Liver (tissue), 9 donors: ENCODE measurements around the gene KIRREL3. TPM values are rescaled to one million over a fixed set of nuclear protein-coding genes. Genes with fewer than 3 reads are reported as not detected.

ENCODE experiments used
- DNase-seq: peaks from one replicate; pipeline ENCODE4 v3.0.0-alpha.2; 2017; ENCODE audit warnings: low spot score
- H3K27ac ChIP-seq, 2 donors: one replicate each; pipeline ENCODE4 v1.7.0; 2013; ENCODE audit warnings: inconsistent platforms in 2 of 2, low read length in 2 of 2, control low read depth in 1 of 2, low read depth in 1 of 2, mild to moderate bottlenecking in 1 of 2
- H3K27me3 ChIP-seq, 4 donors: one replicate each; pipeline versions ENCODE4 v1.6.1 to v1.7.0; 2013; ENCODE audit warnings: low read length in 3 of 4, inconsistent platforms in 1 of 4, mild to moderate bottlenecking in 1 of 4, moderate library complexity in 1 of 4; ENCODE audit not compliant: control insufficient read depth in 4 of 4, insufficient read depth in 4 of 4
- H3K36me3 ChIP-seq, 4 donors: one replicate each; pipeline versions ENCODE4 v1.6.1 to v1.7.0; 2013; ENCODE audit warnings: low read length in 3 of 4, mild to moderate bottlenecking in 3 of 4, low read depth in 1 of 4, moderate library complexity in 1 of 4; ENCODE audit not compliant: control insufficient read depth in 4 of 4, insufficient read depth in 3 of 4
- H3K4me1 ChIP-seq, 4 donors: one replicate each; pipeline versions ENCODE4 v1.6.1 to v1.7.0; 2013; ENCODE audit warnings: low read length in 3 of 4, mild to moderate bottlenecking in 3 of 4, moderate library complexity in 1 of 4; ENCODE audit not compliant: control insufficient read depth in 4 of 4, insufficient read depth in 4 of 4
- H3K4me3 ChIP-seq, 3 donors: one replicate each; pipeline versions ENCODE4 v1.6.1 to v1.7.0; 2013; ENCODE audit warnings: low read length in 3 of 3, control low read depth in 1 of 3, low read depth in 1 of 3, mild to moderate bottlenecking in 1 of 3
- H3K9ac ChIP-seq, 2 donors: one replicate each; pipeline ENCODE4 v1.7.0; 2013; ENCODE audit warnings: low read length in 2 of 2, mild to moderate bottlenecking in 2 of 2, moderate library complexity in 2 of 2, control low read depth in 1 of 2, low read depth in 1 of 2
- H3K9me3 ChIP-seq, 4 donors: one replicate each; pipeline versions ENCODE4 v1.6.1 to v1.7.0; 2013; ENCODE audit warnings: low read length in 3 of 4; ENCODE audit not compliant: control insufficient read depth in 4 of 4
- CTCF ChIP-seq: fragments of 150-350 bp; IDR thresholded peaks from 2 replicates; pipeline ENCODE4 v1.5.1; 2017; ENCODE audit warnings: improper control_type of control experiment, low read depth, low read length; ENCODE audit not compliant: missing input control
- EGR1 ChIP-seq, 2 donors: IDR thresholded peaks; 2 replicates each; pipeline ENCODE4 v1.6.1; 2016 to 2018; ENCODE audit warnings: antibody characterized with exemption in 2 of 2, low read depth in 2 of 2
- FOXA1 ChIP-seq: IDR thresholded peaks from 2 replicates; pipeline ENCODE4 v1.6.1; 2016; ENCODE audit warnings: antibody characterized with exemption
- FOXA2 ChIP-seq: IDR thresholded peaks from 2 replicates; pipeline ENCODE4 v1.6.1; 2016; ENCODE audit warnings: antibody characterized with exemption
- GABPA ChIP-seq, 2 donors: IDR thresholded peaks in 1 of 2; conservative IDR thresholded peaks in 1 of 2; 2 replicates each; pipeline ENCODE4 v1.6.1; 2016; ENCODE audit warnings: antibody characterized with exemption in 2 of 2, mild to moderate bottlenecking in 1 of 2, moderate library complexity in 1 of 2
- HNF4A ChIP-seq, 2 donors: conservative IDR thresholded peaks; 2 replicates each; pipeline ENCODE4 v1.6.1; 2016; ENCODE audit warnings: antibody characterized with exemption in 2 of 2, mild to moderate bottlenecking in 2 of 2
- HNF4G ChIP-seq: IDR thresholded peaks from 2 replicates; pipeline ENCODE4 v1.6.1; 2016; ENCODE audit warnings: antibody characterized with exemption
- JUND ChIP-seq, 2 donors: IDR thresholded peaks; 2 replicates each; pipeline ENCODE4 v1.6.1; 2016; ENCODE audit warnings: antibody characterized with exemption in 2 of 2
- NR2F2 ChIP-seq: IDR thresholded peaks from 2 replicates; pipeline ENCODE4 v1.6.1; 2016; ENCODE audit warnings: antibody characterized with exemption
- RAD21 ChIP-seq, 2 donors: IDR thresholded peaks; 2 replicates each; pipeline ENCODE4 v1.6.1; 2016; ENCODE audit warnings: antibody characterized with exemption in 2 of 2, mild to moderate bottlenecking in 2 of 2
- RXRA ChIP-seq, 2 donors: IDR thresholded peaks; 2 replicates each; pipeline ENCODE4 v1.6.1; 2017 to 2018; ENCODE audit warnings: antibody characterized with exemption in 2 of 2, mild to moderate bottlenecking in 1 of 2
- SP1 ChIP-seq: IDR thresholded peaks from 2 replicates; pipeline ENCODE4 v1.6.1; 2018; ENCODE audit warnings: antibody characterized with exemption, mild to moderate bottlenecking
- TAF1 ChIP-seq: conservative IDR thresholded peaks from 2 replicates; pipeline ENCODE4 v1.6.1; 2016; ENCODE audit warnings: antibody characterized with exemption, mild to moderate bottlenecking
- YY1 ChIP-seq: IDR thresholded peaks from 2 replicates; pipeline ENCODE4 v1.6.1; 2016; ENCODE audit warnings: antibody characterized with exemption, mild to moderate bottlenecking
- WGBS: extraction: QIAGEN DNeasy Blood & Tissue Kit; methylation state at CpG from one replicate; pipeline ENCODE4 v1.1.7; 2013; 5-methylcytosine and 5-hydroxymethylcytosine counted together
- polyA plus RNA-seq, 2 donors: library from polyadenylated mRNA; stranded (reverse) in 1 of 2; unstranded in 1 of 2; fragments of 200-250 nt in 1 of 2; fragments of >200 nt in 1 of 2; fragmentation: Nextera tagmentation in 1 of 2; extraction: Ambion mirVana in 1 of 2; gene quantifications; one replicate each; pipeline versions ENCODE4 v1.2.1 to v1.2.3, GENCODE V29; 2013 to 2015
- total RNA-seq, 2 donors: library from RNA; depleted of rRNA; stranded (reverse); fragments of >200 nt; gene quantifications; one replicate each; pipeline ENCODE4 v1.2.3, GENCODE V29; 2014
- TF ChIP-seq, protein P1 (sequence below): IDR thresholded peaks from 2 replicates; pipeline ENCODE4 v1.6.1; 2016; ENCODE audit warnings: antibody characterized with exemption
- TF ChIP-seq, protein P2 (sequence below): IDR thresholded peaks from 2 replicates; pipeline ENCODE4 v1.6.1; 2016; ENCODE audit warnings: antibody characterized with exemption, mild to moderate bottlenecking
- TF ChIP-seq, protein P3 (sequence below): IDR thresholded peaks from 2 replicates; pipeline ENCODE4 v1.6.1; 2016; ENCODE audit warnings: antibody characterized with exemption
- TF ChIP-seq, protein P4 (sequence below): IDR thresholded peaks from 2 replicates; pipeline ENCODE4 v1.6.1; 2016; ENCODE audit warnings: antibody characterized with exemption
- donor health status: healthy.
- donor health status: healthy.
- donor health status: healthy.
- donor health status: healthy.
- donor health status: healthy.

Gene KIRREL3
- total and polyA plus RNA-seq, 4 donors = 0.03 to 0.29 (median 0.08) TPM; not detected in 1

GRCh38 chr11:126943316-126943715 is 57.3 kb downstream of the KIRREL3 start (continued):
- TF ChIP-seq GABPA (IDR thresholded peaks at IDR 0.05 in 1 of 2, conservative IDR thresholded peaks at IDR 0.05 in 1 of 2) = no peak
- no peak for TF ChIP-seq EGR1 (IDR thresholded peaks at IDR 0.05; ENCODE audit: low read depth in 2 of 2)
- no peak for TF ChIP-seq RXRA (IDR thresholded peaks at IDR 0.05)
- TF ChIP-seq, protein P1, sequence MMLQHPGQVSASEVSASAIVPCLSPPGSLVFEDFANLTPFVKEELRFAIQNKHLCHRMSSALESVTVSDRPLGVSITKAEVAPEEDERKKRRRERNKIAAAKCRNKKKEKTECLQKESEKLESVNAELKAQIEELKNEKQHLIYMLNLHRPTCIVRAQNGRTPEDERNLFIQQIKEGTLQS = no peak

GRCh38 chr11:126942146-126942545 is 58.4 kb downstream of the KIRREL3 start:
- H3K9ac ChIP-seq = no peak overlapping the region
- H3K27ac ChIP-seq = no peak overlapping the region
- H3K27me3 ChIP-seq = peaks cover 0 to 2% (median 0%) of the 10 kb centered on the region in 4 donors
- no peaks in the 10 kb centered on the region for H3K36me3 ChIP-seq
- H3K9me3 ChIP-seq = no peaks in the 10 kb centered on the region
- H3K4me3 ChIP-seq = no peak overlapping the region
- 92% methylated on average over 4 of the region's 4 CpGs for WGBS
- no peak for DNase-seq
- TF ChIP-seq GABPA (IDR thresholded peaks at IDR 0.05 in 1 of 2, conservative IDR thresholded peaks at IDR 0.05 in 1 of 2) = no peak
- no peak for TF ChIP-seq NR2F2
- TF ChIP-seq CTCF = no peak
- no peak for TF ChIP-seq FOXA1
- no peak for TF ChIP-seq RXRA (IDR thresholded peaks at IDR 0.05)
- TF ChIP-seq HNF4A (conservative IDR thresholded peaks at IDR 0.05) = no peak
- TF ChIP-seq, protein P2, sequence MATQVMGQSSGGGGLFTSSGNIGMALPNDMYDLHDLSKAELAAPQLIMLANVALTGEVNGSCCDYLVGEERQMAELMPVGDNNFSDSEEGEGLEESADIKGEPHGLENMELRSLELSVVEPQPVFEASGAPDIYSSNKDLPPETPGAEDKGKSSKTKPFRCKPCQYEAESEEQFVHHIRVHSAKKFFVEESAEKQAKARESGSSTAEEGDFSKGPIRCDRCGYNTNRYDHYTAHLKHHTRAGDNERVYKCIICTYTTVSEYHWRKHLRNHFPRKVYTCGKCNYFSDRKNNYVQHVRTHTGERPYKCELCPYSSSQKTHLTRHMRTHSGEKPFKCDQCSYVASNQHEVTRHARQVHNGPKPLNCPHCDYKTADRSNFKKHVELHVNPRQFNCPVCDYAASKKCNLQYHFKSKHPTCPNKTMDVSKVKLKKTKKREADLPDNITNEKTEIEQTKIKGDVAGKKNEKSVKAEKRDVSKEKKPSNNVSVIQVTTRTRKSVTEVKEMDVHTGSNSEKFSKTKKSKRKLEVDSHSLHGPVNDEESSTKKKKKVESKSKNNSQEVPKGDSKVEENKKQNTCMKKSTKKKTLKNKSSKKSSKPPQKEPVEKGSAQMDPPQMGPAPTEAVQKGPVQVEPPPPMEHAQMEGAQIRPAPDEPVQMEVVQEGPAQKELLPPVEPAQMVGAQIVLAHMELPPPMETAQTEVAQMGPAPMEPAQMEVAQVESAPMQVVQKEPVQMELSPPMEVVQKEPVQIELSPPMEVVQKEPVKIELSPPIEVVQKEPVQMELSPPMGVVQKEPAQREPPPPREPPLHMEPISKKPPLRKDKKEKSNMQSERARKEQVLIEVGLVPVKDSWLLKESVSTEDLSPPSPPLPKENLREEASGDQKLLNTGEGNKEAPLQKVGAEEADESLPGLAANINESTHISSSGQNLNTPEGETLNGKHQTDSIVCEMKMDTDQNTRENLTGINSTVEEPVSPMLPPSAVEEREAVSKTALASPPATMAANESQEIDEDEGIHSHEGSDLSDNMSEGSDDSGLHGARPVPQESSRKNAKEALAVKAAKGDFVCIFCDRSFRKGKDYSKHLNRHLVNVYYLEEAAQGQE = no peak
- TF ChIP-seq JUND (IDR thresholded peaks at IDR 0.05) = no peak
- TF ChIP-seq, protein P3, sequence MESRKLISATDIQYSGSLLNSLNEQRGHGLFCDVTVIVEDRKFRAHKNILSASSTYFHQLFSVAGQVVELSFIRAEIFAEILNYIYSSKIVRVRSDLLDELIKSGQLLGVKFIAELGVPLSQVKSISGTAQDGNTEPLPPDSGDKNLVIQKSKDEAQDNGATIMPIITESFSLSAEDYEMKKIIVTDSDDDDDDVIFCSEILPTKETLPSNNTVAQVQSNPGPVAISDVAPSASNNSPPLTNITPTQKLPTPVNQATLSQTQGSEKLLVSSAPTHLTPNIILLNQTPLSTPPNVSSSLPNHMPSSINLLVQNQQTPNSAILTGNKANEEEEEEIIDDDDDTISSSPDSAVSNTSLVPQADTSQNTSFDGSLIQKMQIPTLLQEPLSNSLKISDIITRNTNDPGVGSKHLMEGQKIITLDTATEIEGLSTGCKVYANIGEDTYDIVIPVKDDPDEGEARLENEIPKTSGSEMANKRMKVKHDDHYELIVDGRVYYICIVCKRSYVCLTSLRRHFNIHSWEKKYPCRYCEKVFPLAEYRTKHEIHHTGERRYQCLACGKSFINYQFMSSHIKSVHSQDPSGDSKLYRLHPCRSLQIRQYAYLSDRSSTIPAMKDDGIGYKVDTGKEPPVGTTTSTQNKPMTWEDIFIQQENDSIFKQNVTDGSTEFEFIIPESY = no peak
- no peak for TF ChIP-seq HNF4G
- no peak for TF ChIP-seq FOXA2
- TF ChIP-seq YY1 = no peak
- TF ChIP-seq TAF1 = no peak
- TF ChIP-seq RAD21 (IDR thresholded peaks at IDR 0.05) = no peak
- TF ChIP-seq, protein P4, sequence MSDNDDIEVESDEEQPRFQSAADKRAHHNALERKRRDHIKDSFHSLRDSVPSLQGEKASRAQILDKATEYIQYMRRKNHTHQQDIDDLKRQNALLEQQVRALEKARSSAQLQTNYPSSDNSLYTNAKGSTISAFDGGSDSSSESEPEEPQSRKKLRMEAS = no peak
- TF ChIP-seq, protein P1 = no peak
- TF ChIP-seq SP1 = no peak
- no peak for TF ChIP-seq EGR1 (IDR thresholded peaks at IDR 0.05; ENCODE audit: low read depth in 2 of 2)
- H3K4me1 ChIP-seq = no peaks in the 10 kb centered on the region
